Tibial artery (tissue), 4 donors: ENCODE data around the gene RNF5.

ENCODE experiments used
- DNase-seq, 2 donors: peaks; one replicate each; pipeline ENCODE4 v3.0.0-alpha.2; 2019
- H3K27ac ChIP-seq, 2 donors: fragments of 200-600 bp; sonication (generic) in 1 of 2; 1 replicate in 1 of 2; 2 replicates in 1 of 2; pipeline ENCODE4 v1.5.1; 2018 to 2019; ENCODE audit warnings: mild to moderate bottlenecking in 1 of 2
- H3K27me3 ChIP-seq, 2 donors: fragments of 200-600 bp; sonication (generic) in 1 of 2; one replicate each; pipeline versions ENCODE4 v1.5.1 to v1.6.0; 2016 to 2019
- H3K36me3 ChIP-seq, 3 donors: fragments of 200-600 bp; sonication (generic) in 2 of 3; one replicate each; pipeline ENCODE4 v1.5.1; 2016 to 2019; ENCODE audit warnings: mild to moderate bottlenecking in 2 of 3
- H3K4me1 ChIP-seq, 4 donors: fragments of 200-600 bp; sonication (generic) in 2 of 4; 1 replicate in 3 of 4; 2 replicates in 1 of 4; pipeline ENCODE4 v1.5.1; 2016 to 2019
- H3K4me3 ChIP-seq, 2 donors: fragments of 200-600 bp; sonication (generic) in 1 of 2; 1 replicate in 1 of 2; 2 replicates in 1 of 2; pipeline ENCODE4 v1.5.1; 2018 to 2019; ENCODE audit warnings: mild to moderate bottlenecking in 2 of 2
- H3K9me3 ChIP-seq, 3 donors: fragments of 200-600 bp; sonication (generic) in 1 of 3; one replicate each; pipeline ENCODE4 v1.5.1; 2016 to 2019
- intact Hi-C: fragments of 100-400 bp; cut with DNase I; formaldehyde crosslinking; loops from one replicate; pipeline ENCODE4 v1.15.0; 2023; ENCODE audit warnings: low total_unique reads
- TF ChIP-seq, protein P1 (sequence below), 2 experiments: fragments of 200-600 bp in 1 of 2; fragments of 450-650 bp in 1 of 2; IDR thresholded peaks; one replicate each; pipeline ENCODE4 v1.5.1; 2017 to 2019; ENCODE audit warnings: antibody characterized with exemption in 2 of 2, mild to moderate bottlenecking in 1 of 2, moderate library complexity in 1 of 2

The RNF5 gene

GRCh38 chr6:32198866-32199265 lies 20.7 kb downstream of the RNF5 start:
- H3K27ac ChIP-seq, result no peak overlapping the region
- no peaks in the 10 kb centered on the region for H3K9me3 ChIP-seq
- H3K27me3 ChIP-seq, result peaks cover 0 to 31% of the 10 kb centered on the region in 2 donors
- TF ChIP-seq, protein P1, sequence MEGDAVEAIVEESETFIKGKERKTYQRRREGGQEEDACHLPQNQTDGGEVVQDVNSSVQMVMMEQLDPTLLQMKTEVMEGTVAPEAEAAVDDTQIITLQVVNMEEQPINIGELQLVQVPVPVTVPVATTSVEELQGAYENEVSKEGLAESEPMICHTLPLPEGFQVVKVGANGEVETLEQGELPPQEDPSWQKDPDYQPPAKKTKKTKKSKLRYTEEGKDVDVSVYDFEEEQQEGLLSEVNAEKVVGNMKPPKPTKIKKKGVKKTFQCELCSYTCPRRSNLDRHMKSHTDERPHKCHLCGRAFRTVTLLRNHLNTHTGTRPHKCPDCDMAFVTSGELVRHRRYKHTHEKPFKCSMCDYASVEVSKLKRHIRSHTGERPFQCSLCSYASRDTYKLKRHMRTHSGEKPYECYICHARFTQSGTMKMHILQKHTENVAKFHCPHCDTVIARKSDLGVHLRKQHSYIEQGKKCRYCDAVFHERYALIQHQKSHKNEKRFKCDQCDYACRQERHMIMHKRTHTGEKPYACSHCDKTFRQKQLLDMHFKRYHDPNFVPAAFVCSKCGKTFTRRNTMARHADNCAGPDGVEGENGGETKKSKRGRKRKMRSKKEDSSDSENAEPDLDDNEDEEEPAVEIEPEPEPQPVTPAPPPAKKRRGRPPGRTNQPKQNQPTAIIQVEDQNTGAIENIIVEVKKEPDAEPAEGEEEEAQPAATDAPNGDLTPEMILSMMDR (IDR thresholded peaks at IDR 0.05), result no peak
- H3K36me3 ChIP-seq, result no peaks in the 10 kb centered on the region
- H3K4me3 ChIP-seq, result no peak overlapping the region
- H3K4me1 ChIP-seq, result peaks cover 0 to 18% (median 16%) of the 10 kb centered on the region in 4 donors
- intact Hi-C loops, result no loop called here
- DNase-seq, result peak in 1 of 2 donors; percentile 65

- Histone ChIP-seq H3K9me3 (no peaks in the 10 kb centered on the region), H3K4me1 (peaks cover 0 to 10% (median 9%) of the 10 kb centered on the region in 4 donors), H3K4me3 (no peak overlapping the region), H3K27ac (no peak overlapping the region), H3K36me3 (no peaks in the 10 kb centered on the region), H3K27me3 (peaks cover 0 to 35% of the 10 kb centered on the region in 2 donors)
- TF ChIP-seq, protein P1 (IDR thresholded peaks at IDR 0.05), result no peak
- intact Hi-C loops, result no loop called here
- no peak for DNase-seq
Observed at GRCh38 chr6:32200711-32201475, 22.7 kb downstream of the RNF5 start.

DNA sequence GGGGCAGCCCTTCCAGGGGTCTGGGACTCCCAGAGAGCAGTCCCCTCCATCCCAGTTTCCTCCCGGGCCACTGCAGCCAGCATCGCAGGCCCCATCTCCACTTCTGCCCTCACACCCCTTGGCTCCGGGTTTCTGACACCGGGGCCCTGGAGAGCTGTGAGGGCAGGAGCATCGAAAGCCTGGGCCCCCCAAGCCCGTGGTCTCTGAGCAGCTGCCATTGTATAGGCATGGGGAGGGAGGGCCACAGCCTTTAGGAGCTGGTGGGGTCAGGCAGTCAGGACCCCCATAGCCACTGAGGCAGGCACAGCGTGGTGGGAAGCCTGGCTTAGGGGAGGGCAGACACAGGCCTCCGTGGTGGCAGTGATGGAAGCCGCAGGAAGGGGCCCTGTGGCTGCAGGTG lies 24.0 kb downstream of the RNF5 start:
- no peaks in the 10 kb centered on the region for H3K9me3 ChIP-seq
- DNase-seq, result no peak
- H3K4me3 ChIP-seq, result no peak overlapping the region
- H3K36me3 ChIP-seq, result no peaks in the 10 kb centered on the region
- intact Hi-C loops, result no loop called here
- H3K4me1 ChIP-seq, result peaks cover 0 to 2% (median 2%) of the 10 kb centered on the region in 4 donors
- TF ChIP-seq, protein P1 (IDR thresholded peaks at IDR 0.05), result no peak
- peaks cover 0 to 35% of the 10 kb centered on the region in 2 donors for H3K27me3 ChIP-seq
- no peak overlapping the region for H3K27ac ChIP-seq

- no peaks in the 10 kb centered on the region for H3K4me1 ChIP-seq
- TF ChIP-seq, protein P1 (IDR thresholded peaks at IDR 0.05), result no peak
- H3K4me3 ChIP-seq, result no peak overlapping the region
- peak in 1 of 2 donors; percentile 46 for DNase-seq
- no peaks in the 10 kb centered on the region for H3K36me3 ChIP-seq
- no peaks in the 10 kb centered on the region for H3K9me3 ChIP-seq
- peaks cover 0 to 35% of the 10 kb centered on the region in 2 donors for H3K27me3 ChIP-seq
- intact Hi-C loops, result no loop called here
- H3K27ac ChIP-seq, result no peak overlapping the region
Observed at GRCh38 chr6:32203426-32204267, 25.4 kb downstream of the RNF5 start.

- TF ChIP-seq, protein P1 (IDR thresholded peaks at IDR 0.05), result no peak
- H3K27me3 ChIP-seq, result peaks cover 0 to 35% of the 10 kb centered on the region in 2 donors
- intact Hi-C loops, result no loop called here
- no peaks in the 10 kb centered on the region for H3K4me1 ChIP-seq
- no peaks in the 10 kb centered on the region for H3K9me3 ChIP-seq
- H3K36me3 ChIP-seq, result no peaks in the 10 kb centered on the region
- no peak overlapping the region for H3K4me3 ChIP-seq
- DNase-seq, result no peak
- no peak overlapping the region for H3K27ac ChIP-seq
Observed at GRCh38 chr6:32204268-32204715, 26.1 kb downstream of the RNF5 start.
